GM23338 (cell line): Measurements from ENCODE around the gene PRSS50. TPM values are rescaled to one million over a fixed set of nuclear protein-coding genes. Genes with fewer than 3 reads are reported as not detected.
"Not testable (repeated sequence)": the region's sequence is repeated elsewhere in the genome, so short reads cannot be mapped to it uniquely, and the experiment has no call there.

Experiments used
- ATAC-seq: fragments of 200-7000 bp; cut with Tn5 transposase; 3 replicates; pipeline ENCODE4 v1.9.1; 2020
- DNase-seq: peaks from one replicate; pipeline ENCODE4 v3.0.0-alpha.2; 2015; ENCODE audit warnings: low spot score
- H2AFZ ChIP-seq: fragments of 200-600 bp; sonication (generic); 2 replicates; pipeline ENCODE4 v1.8.0; 2016; ENCODE audit warnings: antibody characterized with exemption, mild to moderate bottlenecking, moderate library complexity
- H3F3A ChIP-seq: fragments of 200-600 bp; sonication (generic); replicated peaks from 2 replicates; pipeline ENCODE4 v1.8.0; 2017; ENCODE audit warnings: antibody characterized with exemption, mixed run types, low read depth
- H3K27ac ChIP-seq: fragments of 200-600 bp; sonication (generic); 2 replicates; pipeline ENCODE4 v1.6.1; 2016; ENCODE audit warnings: low read depth
- H3K27me3 ChIP-seq: fragments of 200-600 bp; sonication (generic); 2 replicates; pipeline ENCODE4 v1.8.0; 2016; ENCODE audit warnings: mild to moderate bottlenecking, mixed run types, moderate library complexity; ENCODE audit not compliant: insufficient read depth
- H3K36me3 ChIP-seq: fragments of 200-600 bp; sonication (generic); 2 replicates; pipeline ENCODE4 v1.8.0; 2016; ENCODE audit warnings: mild to moderate bottlenecking; ENCODE audit not compliant: insufficient read depth
- H3K4me1 ChIP-seq: fragments of 200-600 bp; sonication (generic); 2 replicates; pipeline ENCODE4 v1.8.0; 2016; ENCODE audit warnings: mild to moderate bottlenecking, moderate library complexity; ENCODE audit not compliant: insufficient read depth
- H3K4me2 ChIP-seq: fragments of 200-600 bp; sonication (generic); 2 replicates; pipeline ENCODE4 v1.7.1; 2017; ENCODE audit warnings: mixed run types
- H3K4me3 ChIP-seq: fragments of 200-600 bp; sonication (generic); 2 replicates; pipeline ENCODE4 v1.6.1; 2016; ENCODE audit warnings: mixed run types
- H3K79me2 ChIP-seq: fragments of 200-600 bp; sonication (generic); replicated peaks from 2 replicates; pipeline ENCODE4 v1.8.0; 2017; ENCODE audit warnings: mild to moderate bottlenecking; ENCODE audit not compliant: insufficient read depth
- H3K9me2 ChIP-seq: fragments of 200-600 bp; sonication (generic); 2 replicates; pipeline ENCODE4 v1.8.0; 2017; ENCODE audit not compliant: insufficient read depth
- H4K20me1 ChIP-seq: fragments of 200-600 bp; sonication (generic); replicated peaks from 2 replicates; pipeline ENCODE4 v1.8.0; 2017; ENCODE audit warnings: mild to moderate bottlenecking; ENCODE audit not compliant: insufficient read depth
- H3K27ac Mint-ChIP-seq: 2 replicates; pipeline ENCODE4 v1.8.0; 2020; ENCODE audit warnings: inconsistent platforms, mild to moderate bottlenecking, moderate library complexity, mixed read lengths
- H3K27me3 Mint-ChIP-seq: 3 replicates; pipeline ENCODE4 v1.8.0; 2022; ENCODE audit warnings: low read depth, mild to moderate bottlenecking, moderate library complexity, mixed read lengths, inconsistent platforms; ENCODE audit not compliant: insufficient read depth, poor library complexity
- H3K36me3 Mint-ChIP-seq: 3 replicates; pipeline ENCODE4 v1.8.0; 2021; ENCODE audit warnings: low read depth, mild to moderate bottlenecking, inconsistent platforms, moderate library complexity, mixed read lengths
- H3K4me1 Mint-ChIP-seq: 3 replicates; pipeline ENCODE4 v1.8.0; 2020; ENCODE audit warnings: mild to moderate bottlenecking, inconsistent platforms, mixed read lengths
- H3K4me3 Mint-ChIP-seq: 3 replicates; pipeline ENCODE4 v1.8.0; 2021; ENCODE audit warnings: moderate library complexity, mild to moderate bottlenecking, inconsistent platforms, mixed read lengths
- H3K9me3 Mint-ChIP-seq: 3 replicates; pipeline ENCODE4 v1.8.0; 2020; ENCODE audit warnings: moderate library complexity, mild to moderate bottlenecking, inconsistent platforms, mixed read lengths
- CTCF ChIP-seq, 2 experiments: fragments of 200-600 bp in 1 of 2; sonication (generic) in 1 of 2; conservative IDR thresholded peaks; 2 replicates each; pipeline versions ENCODE4 v1.5.1 to v1.6.1; 2016 to 2017; ENCODE audit warnings: antibody characterized with exemption in 2 of 2, low read depth in 2 of 2, mild to moderate bottlenecking in 2 of 2, moderate library complexity in 1 of 2
- EZH2 ChIP-seq: fragments of 200-600 bp; sonication (generic); IDR thresholded peaks from one replicate; pipeline ENCODE4 v1.8.0; 2017; ENCODE audit warnings: antibody characterized with exemption, mild to moderate bottlenecking, low read depth; ENCODE audit not compliant: unreplicated experiment
- REST ChIP-seq: IDR thresholded peaks from one replicate; pipeline ENCODE4 v1.6.1; 2018; ENCODE audit warnings: antibody characterized with exemption; ENCODE audit not compliant: unreplicated experiment
- STAT1 ChIP-seq: IDR thresholded peaks from one replicate; pipeline ENCODE4 v1.6.1; 2016; ENCODE audit warnings: antibody characterized with exemption; ENCODE audit not compliant: unreplicated experiment
- ZNF114 ChIP-seq: fragments of 250-450 bp; sonication (Bioruptor Pico); IDR thresholded peaks from 2 replicates; pipeline ENCODE4 v1.5.0; 2020; ENCODE audit warnings: mild to moderate bottlenecking, moderate library complexity
- polyA plus RNA-seq: library from polyadenylated mRNA; unstranded; fragments of >200 nt; fragmentation: Nextera tagmentation; extraction: Ambion mirVana; gene quantifications from 2 replicates; pipeline ENCODE4 v1.2.1, GENCODE V29; 2016
- total RNA-seq: library from RNA; depleted of rRNA; stranded (reverse); fragments of >200 nt; shearing (Covaris generic); gene quantifications from 2 replicates; pipeline ENCODE4 v1.2.3, GENCODE V29; 2014

PRSS50 gene
- total and polyA plus RNA-seq, 2 experiments from 2014 or later: 0.60 to 1.5 TPM

GRCh38 chr3:46756642-46757041 lies 39.0 kb upstream of the PRSS50 start:
- Histone ChIP-seq H4K20me1 (no peaks in the 10 kb centered on the region), H3K36me3 (no peaks in the 10 kb centered on the region), H3K27ac (no peak overlapping the region), H3K9me2 (no peaks in the 10 kb centered on the region), H3F3A (no peaks in the 10 kb centered on the region), H3K4me3 (no peak overlapping the region), H3K79me2 (no peaks in the 10 kb centered on the region), H3K4me1 (peaks cover 10% of the 10 kb centered on the region; the same call in 1 of the 2 replicates), H3K4me2 (no peak overlapping the region), H3K27me3 (no peaks in the 10 kb centered on the region), H2AFZ (no peak overlapping the region)
- ATAC-seq (peak; percentile 25; the same call in 1 of the 3 replicates), DNase-seq (no peak)
- TF ChIP-seq CTCF (conservative IDR thresholded peaks at IDR 0.05; ENCODE audit: low read depth in 2 of 2) (peak in 1 of 2 experiments; percentile 26; a peak in 1 of 4 replicates), STAT1 (no peak)
- no peaks in the 10 kb centered on the region for H3K36me3 Mint-ChIP-seq
- H3K4me1 Mint-ChIP-seq: peaks cover 12% of the 10 kb centered on the region; the same call in 2 of the 3 replicates
- H3K27me3 Mint-ChIP-seq: peaks cover 2% of the 10 kb centered on the region
- no peak overlapping the region for H3K4me3 Mint-ChIP-seq
- H3K27ac Mint-ChIP-seq: no peak overlapping the region
- H3K9me3 Mint-ChIP-seq: no peaks in the 10 kb centered on the region

GRCh38 chr3:46755646-46756045 lies 38.0 kb upstream of the PRSS50 start:
- H3K27me3 Mint-ChIP-seq: peaks cover 2% of the 10 kb centered on the region
- no peaks in the 10 kb centered on the region for H3K9me2 ChIP-seq
- no peaks in the 10 kb centered on the region for H3F3A ChIP-seq
- peaks cover 10% of the 10 kb centered on the region; the same call in 1 of the 2 replicates for H3K4me1 ChIP-seq
- H3K4me3 Mint-ChIP-seq: no peak overlapping the region
- H2AFZ ChIP-seq: no peak overlapping the region
- no peak overlapping the region for H3K4me3 ChIP-seq
- no peaks in the 10 kb centered on the region for H3K36me3 Mint-ChIP-seq
- H3K79me2 ChIP-seq: no peaks in the 10 kb centered on the region
- no peaks in the 10 kb centered on the region for H4K20me1 ChIP-seq
- TF ChIP-seq REST (no peak), EZH2 (no peak), ZNF114 (CRISPR knock-in tag) (no peak)
- H3K27ac ChIP-seq: no peak overlapping the region
- no peak overlapping the region for H3K4me2 ChIP-seq
- DNase-seq (no peak), ATAC-seq (no peak)
- H3K4me1 Mint-ChIP-seq: peaks cover 12% of the 10 kb centered on the region; the same call in 2 of the 3 replicates
- H3K27ac Mint-ChIP-seq: no peak overlapping the region
- no peaks in the 10 kb centered on the region for H3K27me3 ChIP-seq
- no peaks in the 10 kb centered on the region for H3K9me3 Mint-ChIP-seq
- H3K36me3 ChIP-seq: no peaks in the 10 kb centered on the region

- H4K20me1 ChIP-seq, H3K4me2 ChIP-seq, H3K4me1 Mint-ChIP-seq, H3K4me3 ChIP-seq, H3K27ac ChIP-seq, H3K27me3 Mint-ChIP-seq, H3K27me3 ChIP-seq, H2AFZ ChIP-seq, H3K4me1 ChIP-seq, H3K9me3 Mint-ChIP-seq, ATAC-seq, H3K79me2 ChIP-seq, H3K36me3 Mint-ChIP-seq, H3K36me3 ChIP-seq, H3K27ac Mint-ChIP-seq, DNase-seq, H3K4me3 Mint-ChIP-seq, H3K9me2 ChIP-seq, H3F3A ChIP-seq: not testable (repeated sequence)
Measured at GRCh38 chr3:46753127-46753526, 35.5 kb upstream of the PRSS50 start.
